ENCODE results near the gene TLCD2. TPM values are rescaled to one million over a fixed set of nuclear protein-coding genes. Genes with fewer than 3 reads are reported as not detected.

The TLCD2 gene
- total and polyA plus RNA-seq, 2 of the 13 experiments (the other 11 are each of a cell fraction or from before 2014, with no cell fraction given), result 0.90 to 1.1 TPM

GRCh38 chr17:1716912-1717695 lies 6.9 kb upstream of the TLCD2 start (continued):
- no peak for TF ChIP-seq SNAPC4 (CRISPR knock-in tag; IDR thresholded peaks at IDR 0.05)
- TF ChIP-seq ZNF274 (CRISPR knock-in tag; IDR thresholded peaks at IDR 0.05), result no peak
- TF ChIP-seq REST (IDR thresholded peaks at IDR 0.05; ENCODE audit: borderline replicate concordance in 1 of 2, low read depth in 1 of 2, low read length in 2 of 2), result no peak
- TF ChIP-seq POLR2AphosphoS2 (IDR thresholded peaks at IDR 0.05; ENCODE audit: low read depth, low read length), result 0 out of 2 replicates have a peak, but pooled peaks have one; percentile 56
- TF ChIP-seq TBX3 (IDR thresholded peaks at IDR 0.05; ENCODE audit: borderline replicate concordance), result no peak
- no peak; the same call in 1 of the 2 replicates for TF ChIP-seq GATA4 (IDR thresholded peaks at IDR 0.05; ENCODE audit: borderline replicate concordance, low read depth)
- TF ChIP-seq HDAC6 (IDR thresholded peaks at IDR 0.05; ENCODE audit: low read depth, low read length), result no peak
- TF ChIP-seq TCF7L2 (IDR thresholded peaks at IDR 0.05; ENCODE audit: low read depth, low read length), result no peak
- no peak for TF ChIP-seq GTF2F1 (IDR thresholded peaks at IDR 0.05; ENCODE audit: low read length)
- no peak for TF ChIP-seq NFIB (CRISPR knock-in tag; IDR thresholded peaks at IDR 0.05; ENCODE audit: borderline replicate concordance)
- TF ChIP-seq PAX8 (CRISPR knock-in tag; IDR thresholded peaks at IDR 0.05; ENCODE audit: borderline replicate concordance), result no peak
- TF ChIP-seq PRDM4 (CRISPR knock-in tag; IDR thresholded peaks at IDR 0.05; ENCODE audit: borderline replicate concordance), result no peak
- no peak for TF ChIP-seq ZNF34 (CRISPR knock-in tag; IDR thresholded peaks at IDR 0.05; ENCODE audit: borderline replicate concordance)
- TF ChIP-seq BRF2 (CRISPR knock-in tag; IDR thresholded peaks at IDR 0.05), result no peak
- no peak for TF ChIP-seq RBAK (CRISPR knock-in tag; IDR thresholded peaks at IDR 0.05)
- no peak for TF ChIP-seq SAFB2 (CRISPR knock-in tag; IDR thresholded peaks at IDR 0.05; ENCODE audit: borderline replicate concordance, low read depth)

All from HepG2 (cell line).